H1 (cell line): Measurements from ENCODE around the gene PRRT1.
A peak's percentile ranks its signal among the peaks of the same experiment; 100 is the strongest.

ENCODE experiments used
- ATF2 ChIP-seq: IDR thresholded peaks from 2 replicates; pipeline ENCODE4 v1.6.1; 2012; ENCODE audit warnings: low read length, inconsistent platforms
- CTCF ChIP-seq, 3 experiments: IDR thresholded peaks; 1 replicate in 2 of 3; 2 replicates in 1 of 3; pipeline versions ENCODE4 v1.5.1 to v1.6.1; 2011; ENCODE audit warnings: low read length in 3 of 3, mild to moderate bottlenecking in 3 of 3, inconsistent platforms in 2 of 3, low read depth in 1 of 3, moderate library complexity in 1 of 3; ENCODE audit not compliant: insufficient read depth in 1 of 3; ENCODE audit errors: control extremely low read depth in 1 of 3
- EP300 ChIP-seq, 2 experiments: IDR thresholded peaks; 1 replicate in 1 of 2; 2 replicates in 1 of 2; pipeline ENCODE4 v1.6.1; 2011 to 2012; ENCODE audit warnings: low read depth in 2 of 2, low read length in 2 of 2, mild to moderate bottlenecking in 2 of 2, borderline replicate concordance in 1 of 2, inconsistent platforms in 1 of 2, moderate library complexity in 1 of 2
- GTF2F1 ChIP-seq: IDR thresholded peaks from 2 replicates; pipeline ENCODE4 v1.6.1; 2012; ENCODE audit warnings: low read depth, low read length, improper control_type of control experiment, borderline replicate concordance
- MAFK ChIP-seq: IDR thresholded peaks from 2 replicates; pipeline ENCODE4 v1.6.1; 2012; ENCODE audit warnings: low read depth, mild to moderate bottlenecking, improper control_type of control experiment, low read length
- POLR2AphosphoS5 ChIP-seq: IDR thresholded peaks from 2 replicates; pipeline ENCODE4 v1.6.1; 2011; ENCODE audit warnings: low read depth, low read length
- SIN3A ChIP-seq, 2 experiments: IDR thresholded peaks in 1 of 2; conservative IDR thresholded peaks in 1 of 2; 2 replicates each; pipeline ENCODE4 v1.6.1; 2011 to 2012; ENCODE audit warnings: low read length in 2 of 2, improper control_type of control experiment in 1 of 2, low read depth in 1 of 2, mild to moderate bottlenecking in 1 of 2
- TEAD4 ChIP-seq: IDR thresholded peaks from 2 replicates; pipeline ENCODE4 v1.6.1; 2012; ENCODE audit warnings: low read depth, low read length, inconsistent platforms, mixed read lengths
- USF2 ChIP-seq: IDR thresholded peaks from 2 replicates; pipeline ENCODE4 v1.6.1; 2011; ENCODE audit warnings: low read length, improper control_type of control experiment
- ZNF274 ChIP-seq: IDR thresholded peaks from 2 replicates; pipeline ENCODE4 v1.7.0; 2012; ENCODE audit warnings: low read length, borderline replicate concordance; ENCODE audit errors: extremely low read depth

- TF ChIP-seq CTCF (IDR thresholded peaks at IDR 0.05; ENCODE audit: control extremely low read depth in 1 of 3, insufficient read depth in 1 of 3, low read depth in 1 of 3, low read length in 3 of 3) (no peak), MAFK (no peak), POLR2AphosphoS5 (no peak), ATF2 (no peak), ZNF274 (no peak), SIN3A (conservative IDR thresholded peaks at IDR 0.05 in 1 of 2, IDR thresholded peaks at IDR 0.05 in 1 of 2; ENCODE audit: low read depth in 1 of 2, low read length in 2 of 2) (peak in 1 of 2 experiments; percentile 84; a peak in 2 of 4 replicates), EP300 (IDR thresholded peaks at IDR 0.05; ENCODE audit: borderline replicate concordance in 1 of 2, low read depth in 2 of 2, low read length in 2 of 2) (no peak), USF2 (no peak), GTF2F1 (no peak), TEAD4 (no peak)
Observed at GRCh38 chr6:32190054-32190851, 38.5 kb upstream of the PRRT1 start, which contains the start of gene PBX2.
